CD4-positive, alpha-beta T cell treated with Interleukin-10 for 1 hour (primary cell): ENCODE data around the gene DENND1B.
A peak's percentile ranks its signal among the peaks of the same experiment; 100 is the strongest.
"Not testable (repeated sequence)": the region's sequence is repeated elsewhere in the genome, so short reads cannot be mapped to it uniquely, and the experiment has no call there.

Source experiments
- DNase-seq: peaks from one replicate; pipeline ENCODE4 v3.0.0-alpha.2; 2020

Gene DENND1B

DNA sequence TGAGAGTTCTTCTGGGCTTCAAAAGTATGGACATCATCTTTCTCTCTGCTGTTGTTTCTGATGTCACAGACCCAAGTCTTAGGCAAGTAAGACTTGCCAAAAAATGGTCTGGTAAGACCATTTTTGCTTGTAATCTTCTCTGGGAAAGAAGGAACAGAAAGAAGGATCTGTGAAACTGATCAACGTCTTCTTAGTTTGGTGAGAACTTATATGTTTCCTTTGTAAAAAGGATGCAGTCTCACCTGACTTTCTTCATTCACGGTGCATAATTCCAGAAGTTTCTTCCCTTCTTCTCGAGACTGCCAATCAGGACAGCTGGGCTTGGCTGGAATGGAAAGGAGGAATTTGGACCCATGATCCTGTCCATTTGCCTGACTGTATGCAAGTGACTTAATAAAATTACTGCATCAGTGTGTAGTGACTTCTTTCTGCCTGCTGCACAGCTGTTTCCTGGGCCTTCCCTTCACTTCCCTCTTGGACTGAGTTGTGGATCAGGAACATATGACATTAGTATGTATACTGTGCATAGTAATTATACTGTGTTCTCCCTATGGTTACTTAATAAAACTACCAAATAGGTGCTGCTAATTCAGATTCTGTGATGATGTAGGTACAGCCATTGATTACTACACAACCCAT is 7.6 kb upstream of the DENND1B start:
- no peak for DNase-seq

DNA sequence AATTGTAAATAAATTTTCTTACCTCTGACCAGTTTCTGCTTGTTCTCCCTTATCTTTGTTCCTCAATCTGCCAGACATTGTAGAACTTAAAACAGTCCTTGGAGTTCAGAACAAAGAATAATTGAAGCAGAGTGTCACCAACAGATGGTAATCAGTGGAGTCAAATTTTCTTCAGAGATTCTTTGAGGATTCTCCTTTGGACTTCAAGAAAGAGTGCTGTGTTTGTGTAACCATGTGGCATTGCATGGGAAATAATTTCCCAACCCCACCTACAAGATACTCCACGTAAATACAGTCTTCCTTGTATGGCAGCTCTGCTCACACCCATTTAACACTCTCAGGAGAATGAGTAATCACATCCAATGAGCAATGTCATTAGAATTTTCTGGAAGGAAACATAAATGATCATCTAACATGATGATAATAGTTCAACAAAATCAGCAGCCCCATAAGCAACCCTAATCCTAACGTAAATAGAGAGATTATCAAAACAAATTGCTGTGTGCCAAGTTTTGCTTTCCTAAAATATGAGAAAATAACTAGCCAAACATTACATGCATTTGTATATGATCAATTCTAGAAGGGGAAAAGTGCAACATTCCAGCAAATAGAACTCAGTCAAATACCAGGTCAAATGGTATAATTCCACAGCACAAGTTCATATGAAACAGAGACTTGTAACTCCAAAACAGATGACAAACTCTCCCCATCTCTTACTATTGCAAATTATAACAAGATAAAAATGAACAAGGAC is 6.9 kb upstream of the DENND1B start:
- DNase-seq = no peak

DNA sequence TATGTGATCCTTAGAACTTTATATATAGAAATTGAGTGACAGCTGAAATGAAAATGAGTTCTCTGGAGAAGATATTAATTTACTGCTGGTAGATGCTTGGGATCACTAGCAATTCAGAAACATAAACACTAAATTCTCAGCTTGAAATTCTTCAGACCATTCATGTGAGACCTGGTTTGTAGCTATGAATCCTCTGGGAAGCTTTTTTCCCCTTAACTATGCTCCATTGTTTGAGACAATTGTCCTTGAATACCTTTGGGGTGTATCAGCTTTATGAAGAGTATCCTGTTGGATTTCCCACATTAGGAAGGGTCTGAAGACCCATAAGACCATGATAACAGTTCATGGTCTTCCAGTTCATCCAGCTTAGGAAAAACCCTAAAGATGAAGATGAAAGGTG is 4.6 kb upstream of the DENND1B start:
- no peak for DNase-seq

DNA sequence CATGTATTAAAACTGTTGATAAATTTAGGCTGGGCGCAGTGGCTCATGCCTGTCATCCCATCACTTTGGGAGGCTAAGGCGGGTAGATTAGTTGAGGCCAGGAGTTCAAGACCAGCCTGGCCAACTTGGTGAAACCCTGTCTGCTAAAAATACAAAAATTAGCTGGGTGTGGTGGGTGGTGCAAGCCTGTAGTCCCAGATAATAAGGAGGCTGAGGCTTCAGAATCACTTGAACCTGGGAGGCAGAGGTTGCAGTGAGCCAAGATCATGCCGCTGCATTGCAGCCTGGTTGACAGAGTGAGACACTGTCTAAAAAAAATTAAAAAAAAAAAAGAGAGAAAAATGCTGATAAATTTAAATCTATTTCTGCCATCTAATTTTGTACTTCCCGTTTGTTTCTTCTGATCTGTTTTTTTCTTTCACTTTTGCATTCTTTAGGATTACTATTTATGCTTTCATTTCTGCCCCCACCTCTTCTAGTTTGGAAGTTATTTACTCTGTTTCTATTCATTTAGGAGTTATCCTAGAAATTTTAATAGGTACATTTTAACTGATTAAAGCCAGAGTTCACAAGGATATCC is 3.2 kb upstream of the DENND1B start:
- DNase-seq = peak; percentile 10

DNA sequence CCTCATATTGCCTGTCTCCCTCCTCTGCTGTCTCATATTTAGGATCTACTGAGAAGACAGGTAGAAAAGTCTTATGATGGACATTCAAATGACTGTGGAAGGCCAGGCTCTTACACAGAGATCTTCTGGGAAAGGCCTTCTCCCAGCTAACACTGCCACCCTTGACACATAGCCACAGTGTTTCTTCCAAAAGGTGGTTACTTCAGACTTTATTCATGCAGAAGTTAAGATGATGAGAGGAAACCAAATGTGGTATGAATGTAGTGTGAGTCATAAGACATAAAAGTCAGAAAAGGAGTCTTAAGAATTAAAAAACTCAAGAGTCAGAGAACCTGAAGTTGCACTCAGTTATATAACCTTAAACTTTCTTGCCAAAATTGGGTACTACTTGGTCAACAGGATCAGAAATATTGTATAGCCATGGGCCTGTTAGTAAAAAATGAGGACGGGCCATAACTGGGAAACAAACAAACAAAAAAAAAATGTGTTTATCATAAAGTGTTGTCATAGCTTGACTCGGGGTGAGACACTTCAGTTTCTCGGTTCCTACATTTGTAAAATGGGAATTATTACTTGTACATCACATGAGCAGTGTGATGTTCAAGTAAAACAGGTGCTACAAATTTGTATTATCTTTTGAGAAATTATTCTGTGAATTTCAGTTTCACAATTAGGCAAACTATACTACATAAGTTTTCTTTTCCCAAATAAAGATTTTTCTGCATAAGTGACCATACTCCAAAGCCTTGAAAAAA is 1.2 kb upstream of the DENND1B start:
- peak; percentile 53 for DNase-seq

DNA sequence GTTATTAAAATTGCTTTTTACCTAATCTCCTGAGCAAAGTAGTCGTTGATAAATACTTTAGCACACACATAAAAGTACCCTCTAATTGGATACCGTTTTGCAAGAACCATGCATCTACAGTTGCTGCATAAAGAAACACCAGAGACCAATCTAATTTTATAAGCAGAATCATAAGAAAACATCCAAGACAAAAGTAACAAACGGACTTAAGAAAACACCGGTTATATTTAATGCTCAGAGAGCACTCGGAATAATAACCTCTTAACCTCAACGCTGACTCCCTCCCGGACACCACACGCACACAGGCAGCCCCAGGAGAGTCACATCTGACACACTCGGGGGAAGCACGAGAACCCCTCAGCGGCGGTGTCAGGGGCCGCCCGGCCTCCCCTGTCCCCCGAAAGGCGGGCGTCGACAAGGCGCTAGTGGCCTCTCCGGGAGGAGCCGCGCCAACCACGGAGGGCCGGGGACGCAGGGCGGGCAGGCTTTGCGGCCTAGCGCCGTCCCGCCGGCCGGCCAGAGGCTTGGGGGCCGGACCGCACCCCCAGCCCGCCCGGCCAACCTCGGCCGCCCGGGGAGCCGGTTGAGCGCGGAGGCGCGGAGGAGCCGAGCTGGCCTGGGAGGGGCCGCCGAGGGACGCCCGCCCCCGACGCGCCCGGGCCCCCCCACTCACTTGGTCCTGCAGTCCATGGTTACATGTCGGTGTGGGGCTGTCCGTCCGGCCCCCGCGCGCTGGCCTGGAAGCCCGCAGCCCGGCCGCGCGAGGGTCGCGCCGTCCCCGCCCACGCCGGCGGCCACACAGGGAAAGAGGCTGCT is 606 bp downstream of the DENND1B start:
- DNase-seq = peak; percentile 54

DNA sequence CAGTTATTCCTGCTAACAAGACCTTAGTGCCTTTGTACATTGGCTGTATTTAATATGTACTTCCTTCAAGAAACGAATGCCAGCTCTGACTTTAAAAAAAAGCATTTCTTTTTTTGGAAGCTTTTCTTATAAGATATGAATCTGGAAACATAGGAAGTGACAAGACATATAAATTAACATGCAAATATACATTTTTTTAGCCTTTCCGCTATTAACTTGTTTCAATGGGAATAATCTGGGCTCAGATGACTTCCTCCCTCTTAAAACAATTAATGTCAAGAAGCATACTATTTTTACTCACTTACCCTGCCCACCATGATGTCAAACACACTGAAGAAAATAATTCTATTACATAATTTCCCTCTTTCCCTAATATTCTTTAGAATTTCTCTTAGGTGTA is 1.4 kb downstream of the DENND1B start:
- no peak for DNase-seq

DNA sequence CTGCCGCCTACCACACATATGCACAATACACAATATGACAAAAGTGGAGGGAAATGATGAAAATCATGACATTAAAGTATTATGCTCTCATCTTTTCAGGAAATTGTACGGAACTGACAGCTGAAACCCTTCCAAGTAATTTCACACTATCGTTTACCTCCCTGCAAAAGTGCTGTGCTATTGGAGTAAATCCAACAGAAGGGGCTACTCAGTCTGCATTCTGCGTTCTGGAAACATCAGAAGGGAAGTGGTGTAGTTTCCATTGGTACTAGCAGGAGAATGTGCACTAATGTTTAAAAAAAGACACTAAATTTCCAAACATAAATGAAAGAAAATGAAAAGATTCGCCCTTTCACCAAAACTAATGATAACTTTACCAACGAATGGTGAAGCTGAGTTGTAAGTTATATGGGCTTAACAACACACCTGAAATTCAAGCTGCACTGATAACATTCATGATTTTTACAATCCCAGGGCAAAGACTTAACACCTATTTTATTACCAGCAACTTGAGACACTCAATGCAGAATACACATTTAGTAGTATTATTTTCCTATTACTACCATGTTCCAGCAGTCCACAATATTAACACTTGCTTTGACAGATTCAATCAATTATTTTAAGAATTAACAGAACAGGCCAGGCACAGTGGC is 3.2 kb downstream of the DENND1B start:
- no peak for DNase-seq

DNA sequence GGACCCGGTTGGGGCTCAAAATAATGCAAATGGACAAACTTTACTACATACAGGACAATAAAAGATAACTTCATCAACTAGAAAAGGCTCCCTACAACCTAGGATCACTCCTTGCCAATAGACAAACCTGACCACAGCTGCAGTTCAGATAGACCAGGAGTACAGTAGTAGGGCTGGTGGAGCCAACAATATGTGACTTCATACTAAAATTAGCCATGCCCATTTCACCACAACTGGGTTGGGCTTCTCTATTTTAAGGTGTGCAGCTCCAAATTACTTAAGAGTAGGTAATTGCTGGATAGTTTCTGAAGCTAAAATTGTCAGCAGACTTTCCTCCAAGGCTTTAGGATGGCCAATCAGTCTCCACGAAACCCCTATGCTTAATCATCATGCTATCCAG is 3.9 kb downstream of the DENND1B start:
- no peak for DNase-seq

DNA sequence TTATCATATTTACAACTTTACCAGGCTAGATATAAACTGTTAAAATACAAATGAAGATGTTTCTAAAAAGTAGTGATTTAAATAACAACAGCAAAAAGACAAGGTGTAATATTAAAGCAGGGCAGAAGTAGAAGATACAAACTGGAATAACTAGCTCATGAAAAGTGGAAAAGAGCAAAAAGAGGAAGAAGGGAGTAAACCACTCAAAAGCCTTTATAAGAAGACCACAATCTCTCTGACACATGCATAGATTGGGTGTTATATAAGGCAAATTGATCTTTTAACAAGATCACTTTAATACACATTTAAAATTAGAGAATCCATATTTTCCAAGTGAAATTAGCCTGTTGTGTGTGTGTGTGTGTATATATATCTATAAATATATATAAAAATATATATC is 5.0 kb downstream of the DENND1B start:
- DNase-seq = no peak

DNA sequence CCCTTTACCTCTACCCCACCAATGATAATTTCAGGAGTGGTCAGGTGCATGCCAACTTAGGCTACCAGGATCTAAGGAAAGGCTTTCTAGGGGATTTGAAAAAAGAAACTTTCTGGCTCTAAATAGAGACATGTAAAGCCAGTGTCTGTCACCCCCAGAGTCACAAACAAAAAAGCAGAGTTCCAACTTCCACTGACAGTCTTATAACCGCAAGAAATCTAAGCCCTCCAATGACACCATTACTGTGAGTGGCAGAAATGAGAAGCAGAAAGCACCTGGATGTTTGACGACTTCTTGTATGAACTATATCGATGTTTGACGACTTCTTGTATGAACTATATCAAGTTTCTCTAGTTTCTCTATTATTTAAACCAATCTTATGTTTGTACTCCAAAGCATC is 6.0 kb downstream of the DENND1B start:
- no peak for DNase-seq

DNA sequence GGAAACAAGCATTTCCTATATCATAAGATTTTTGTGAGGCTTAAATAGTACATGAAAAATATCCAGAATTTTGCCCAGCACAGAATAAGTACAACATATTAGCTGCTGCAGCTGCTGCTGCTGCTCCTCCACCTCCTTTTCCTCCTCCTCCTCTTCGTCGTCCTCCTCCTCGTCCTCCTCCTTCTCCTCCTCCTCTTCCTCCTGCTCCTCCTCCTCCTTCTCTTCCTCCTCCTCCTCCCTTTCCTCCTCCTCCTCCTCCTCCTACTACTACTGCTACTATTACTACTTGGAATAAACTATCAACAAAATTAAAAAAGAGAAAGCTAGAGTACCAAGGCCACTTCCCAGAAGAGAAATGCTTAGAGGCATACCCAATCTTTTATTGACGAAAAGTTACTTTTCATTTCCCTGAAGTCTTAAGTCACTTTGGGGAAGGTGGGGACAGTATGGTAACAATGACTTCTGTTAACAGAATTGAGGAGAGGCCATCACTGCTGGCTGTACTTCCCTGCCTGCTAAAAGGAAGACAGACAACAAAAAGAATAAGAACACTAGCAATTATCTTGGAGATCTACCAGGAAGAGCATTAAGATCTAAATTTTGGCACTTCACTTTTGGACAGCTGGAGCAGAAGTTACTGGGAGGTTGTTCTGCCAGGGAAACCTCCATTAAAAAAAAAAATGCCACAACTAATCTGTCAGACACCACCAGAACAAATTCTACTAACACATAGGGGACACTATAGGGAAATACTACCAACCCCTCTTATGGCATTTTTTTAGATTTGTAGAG is 7.1 kb downstream of the DENND1B start:
- no peak for DNase-seq

DNA sequence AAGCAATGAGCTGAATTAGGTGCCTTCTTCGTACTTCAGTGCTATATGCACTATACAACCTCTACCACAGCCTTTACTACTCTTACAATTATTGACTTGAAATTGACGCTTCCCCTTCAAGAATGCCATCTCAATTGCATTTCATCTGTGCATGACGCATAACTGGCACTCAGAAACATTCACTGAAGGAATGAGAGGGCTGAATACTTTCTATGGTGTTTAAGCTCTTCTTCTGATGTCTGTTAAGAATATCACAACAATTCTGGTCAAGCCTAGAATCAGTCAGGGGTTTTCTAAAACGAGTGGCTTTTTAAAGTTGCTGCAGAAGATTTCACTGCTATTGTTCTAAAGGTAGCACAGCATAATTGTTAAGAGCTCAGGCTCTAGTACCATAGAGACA is 11.5 kb downstream of the DENND1B start:
- no peak for DNase-seq

DNA sequence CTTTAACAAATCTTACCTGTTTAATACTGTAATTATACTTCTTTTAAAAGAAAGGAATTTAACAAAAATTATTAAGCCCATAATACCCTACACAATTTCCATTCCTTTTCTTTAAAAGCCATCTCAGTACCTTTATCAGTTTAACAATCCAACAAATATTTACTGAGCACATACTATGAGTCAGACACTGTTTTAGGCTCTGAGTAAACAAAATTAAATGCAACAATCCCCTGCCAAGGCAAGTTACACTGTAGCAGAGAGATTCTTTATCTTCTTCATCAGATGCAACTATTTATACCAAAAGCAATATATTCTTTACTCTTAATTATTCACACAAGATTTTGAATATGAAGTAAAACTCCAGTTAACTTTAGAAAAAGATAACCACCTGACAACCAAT is 12.0 kb downstream of the DENND1B start:
- no peak for DNase-seq

DNA sequence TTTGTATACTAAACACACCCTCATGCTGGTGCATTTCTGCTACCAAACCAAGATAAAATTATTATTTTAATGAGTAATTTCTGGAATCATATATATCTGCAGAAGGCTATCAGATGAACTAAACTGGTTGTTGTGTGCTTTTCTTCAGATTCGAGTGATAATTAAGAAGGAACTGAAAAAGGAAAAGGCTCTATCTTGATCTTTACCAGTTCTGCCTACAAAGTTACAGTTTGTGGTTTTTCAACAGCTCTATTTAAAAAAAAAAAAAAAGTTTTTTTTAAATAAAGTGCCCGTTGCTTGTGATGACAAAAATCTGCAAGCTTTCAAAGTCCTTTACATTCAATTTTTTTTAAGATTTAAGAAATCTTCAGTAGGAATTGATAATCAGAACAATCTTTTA is 13.6 kb downstream of the DENND1B start:
- peak; percentile 5 for DNase-seq

DNA sequence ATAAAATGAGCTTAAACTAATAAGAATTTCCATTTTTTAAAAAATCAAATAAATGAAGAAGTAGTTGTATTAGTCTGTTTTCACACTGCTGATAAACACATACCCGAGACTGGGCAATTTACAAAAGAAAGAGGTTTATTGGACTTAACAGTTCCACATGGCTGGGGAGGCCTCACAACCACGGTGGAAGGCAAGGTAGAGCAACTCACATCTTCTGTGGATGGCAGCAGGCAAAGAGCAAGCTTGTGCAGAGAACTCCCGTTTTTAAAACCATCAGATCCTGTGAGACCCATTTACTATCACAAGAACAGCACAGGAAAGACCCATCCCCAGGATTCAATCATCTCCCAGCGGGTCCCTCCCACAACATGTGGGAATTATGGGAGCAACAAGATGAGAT is 19.7 kb downstream of the DENND1B start:
- not testable (repeated sequence) for DNase-seq

DNA sequence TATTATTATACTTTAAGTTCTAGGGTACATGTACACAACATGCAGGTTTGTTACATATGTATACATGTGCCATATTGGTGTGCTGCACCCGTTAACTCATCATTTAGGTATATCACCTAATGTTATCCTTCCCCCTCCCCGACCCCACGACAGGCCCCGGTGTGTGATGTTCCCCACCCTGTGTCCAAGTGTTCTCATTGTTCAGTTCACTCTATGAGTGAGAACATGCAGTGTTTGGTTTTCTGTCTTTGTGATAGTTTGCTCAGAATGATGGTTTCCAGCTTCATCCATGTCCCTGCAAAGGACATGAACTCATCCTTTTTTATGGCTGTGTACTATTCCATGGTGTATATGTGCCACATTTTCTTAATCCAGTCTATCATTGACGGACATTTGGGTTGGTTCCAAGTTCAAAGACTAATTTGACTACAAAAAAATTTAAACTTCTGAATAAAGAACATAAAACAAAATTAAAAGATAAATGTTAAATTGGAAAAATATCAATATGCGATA is 22.6 kb downstream of the DENND1B start:
- DNase-seq = not testable (repeated sequence)

DNA sequence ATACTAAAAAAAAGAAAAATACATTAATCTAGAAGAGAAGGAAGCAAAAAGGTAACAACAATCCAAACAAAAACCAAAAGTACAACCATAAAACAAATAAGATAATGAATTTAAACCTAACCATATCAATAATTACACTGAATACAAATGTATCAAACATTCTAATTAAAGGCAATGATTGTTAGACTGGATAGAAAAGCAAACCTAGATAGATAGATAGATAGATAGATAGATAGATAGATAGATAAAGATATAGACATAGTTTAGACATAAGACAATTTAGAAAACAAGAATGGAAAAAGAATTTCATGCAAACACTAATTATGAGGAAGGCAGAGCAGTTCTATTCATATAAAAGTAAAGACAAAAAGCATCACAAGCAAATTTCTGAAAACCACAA is 24.9 kb downstream of the DENND1B start:
- DNase-seq = no peak

DNA sequence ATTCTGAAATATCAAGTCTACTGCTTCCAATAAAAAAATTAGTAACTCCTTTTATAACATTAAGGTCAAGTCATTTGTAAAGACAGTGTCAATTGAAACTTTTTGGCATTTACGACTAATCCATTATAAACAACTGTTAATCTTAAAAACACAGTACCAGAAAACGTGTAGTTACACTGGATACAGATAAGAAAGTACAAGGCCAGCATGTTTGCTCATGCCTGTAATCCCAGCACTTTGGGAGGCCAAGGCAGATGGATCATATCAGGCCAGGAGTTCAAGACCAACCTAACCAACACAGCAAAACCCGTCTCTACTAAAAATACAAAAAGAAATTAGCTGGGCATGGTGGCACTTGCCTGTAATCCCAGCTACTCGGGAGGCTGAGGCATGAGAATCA is 29.4 kb downstream of the DENND1B start:
- no peak for DNase-seq

DNA sequence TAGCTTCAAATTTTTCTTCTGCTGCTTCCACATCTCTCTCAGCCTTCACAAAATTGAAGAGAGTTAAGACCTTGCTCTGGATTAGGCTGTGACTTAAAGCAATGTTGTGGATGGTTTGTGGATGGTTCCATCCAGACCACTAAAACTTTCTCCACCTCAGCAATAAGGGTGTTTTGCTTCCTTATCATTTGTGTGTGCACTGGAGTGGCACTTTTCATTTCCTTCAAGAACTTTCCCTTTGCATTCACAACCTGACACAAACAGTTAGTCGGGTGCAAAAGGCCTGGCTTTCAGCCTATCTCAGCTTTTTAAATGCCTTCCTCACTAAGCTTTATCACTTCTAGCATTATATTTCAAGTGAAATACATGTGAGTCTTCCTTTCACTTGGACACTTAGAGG is 30.3 kb downstream of the DENND1B start:
- DNase-seq = no peak

DNA sequence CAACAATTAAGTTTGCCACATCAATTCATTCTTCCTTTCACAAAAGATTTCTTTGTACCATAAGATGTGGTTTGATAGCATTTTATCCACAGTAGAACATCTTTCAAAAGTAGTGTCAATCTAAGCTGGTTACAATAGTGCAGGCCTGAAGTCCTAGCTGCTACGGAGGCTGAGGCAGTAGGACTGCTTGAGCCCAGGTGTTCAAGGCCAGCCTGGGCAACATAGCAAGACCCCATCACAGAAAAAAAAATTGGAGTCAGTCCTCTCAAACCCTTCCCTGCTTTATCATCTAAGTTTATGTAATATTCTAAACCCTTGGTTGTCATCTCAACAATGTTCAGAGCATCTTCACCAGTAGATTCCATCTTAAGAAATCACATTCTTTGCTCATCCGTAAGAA is 31.7 kb downstream of the DENND1B start:
- no peak for DNase-seq
